Measurements from ENCODE around the gene PGS1.
A peak's percentile ranks its signal among the peaks of the same experiment; 100 is the strongest.

Gene PGS1

DNA sequence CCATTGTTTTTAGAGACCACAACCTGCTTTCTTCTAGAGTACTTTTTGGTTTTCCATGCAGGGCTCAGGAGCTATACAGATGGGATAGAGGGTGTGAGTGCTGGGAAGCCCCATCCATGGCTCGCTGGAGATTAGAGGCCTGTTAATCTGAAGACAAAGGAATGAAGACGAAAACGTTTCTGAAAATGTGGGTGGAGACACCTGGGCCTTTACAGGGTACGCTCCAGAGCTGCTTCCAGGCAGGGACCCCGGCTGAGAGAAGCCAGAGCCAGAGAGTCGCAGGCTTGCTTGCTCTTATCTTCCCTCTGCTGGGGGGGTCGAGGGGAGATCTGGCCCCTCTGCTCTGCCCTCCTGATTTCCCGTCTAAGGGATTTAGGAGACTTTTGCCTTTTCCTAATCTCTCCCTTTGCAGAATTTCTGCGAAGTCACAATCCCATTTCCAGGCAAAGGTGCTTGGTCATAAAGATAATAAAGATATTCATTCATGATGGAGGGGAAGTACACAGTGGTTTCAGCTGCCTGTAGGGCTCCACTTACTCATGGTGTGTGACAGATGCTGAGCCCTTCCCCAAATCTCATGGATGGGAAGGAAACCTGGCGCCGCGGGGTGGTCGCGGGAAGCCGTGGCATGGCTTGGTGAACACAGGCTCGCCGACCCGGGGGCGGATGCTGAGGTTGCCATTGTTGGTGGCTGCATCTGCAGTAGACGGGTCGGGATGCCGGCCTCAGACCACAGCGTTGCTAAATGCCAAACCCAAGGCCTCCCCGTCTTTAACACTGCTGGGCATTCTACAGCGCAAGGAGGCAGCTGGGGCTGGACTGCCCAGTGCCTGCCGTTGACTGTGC is 13.8 kb upstream of the PGS1 start:
- no peak for DNase-seq (ENCODE audit: low read depth)

DNA sequence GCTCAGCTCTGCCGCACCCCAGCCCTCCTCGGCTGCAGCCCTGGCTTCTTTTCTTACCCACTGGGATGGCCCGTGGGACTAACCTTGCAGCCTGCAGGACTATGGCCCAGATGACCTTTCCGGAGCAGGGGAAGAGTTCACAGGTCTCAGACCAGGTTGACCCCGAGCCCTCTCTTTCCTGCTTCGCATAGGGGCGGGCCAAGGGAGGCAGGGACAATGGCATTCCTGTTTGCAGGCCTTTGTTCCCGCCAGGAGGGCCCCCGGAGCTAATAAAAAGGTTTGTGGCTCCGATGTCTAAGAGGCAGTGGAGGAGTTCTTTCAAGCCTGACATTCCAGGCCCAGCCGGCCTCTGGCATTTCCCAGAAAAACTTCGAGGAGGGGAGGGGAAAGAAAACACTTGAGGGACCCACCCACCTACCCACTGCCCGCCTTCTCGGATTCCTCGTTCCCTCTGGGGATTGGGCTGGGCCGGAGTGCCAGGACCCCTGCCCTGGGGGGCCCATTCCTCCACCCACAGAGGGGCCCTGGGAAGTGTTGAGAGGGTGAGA is 12.8 kb upstream of the PGS1 start:
- DNase-seq (ENCODE audit: low read depth): no peak

DNA sequence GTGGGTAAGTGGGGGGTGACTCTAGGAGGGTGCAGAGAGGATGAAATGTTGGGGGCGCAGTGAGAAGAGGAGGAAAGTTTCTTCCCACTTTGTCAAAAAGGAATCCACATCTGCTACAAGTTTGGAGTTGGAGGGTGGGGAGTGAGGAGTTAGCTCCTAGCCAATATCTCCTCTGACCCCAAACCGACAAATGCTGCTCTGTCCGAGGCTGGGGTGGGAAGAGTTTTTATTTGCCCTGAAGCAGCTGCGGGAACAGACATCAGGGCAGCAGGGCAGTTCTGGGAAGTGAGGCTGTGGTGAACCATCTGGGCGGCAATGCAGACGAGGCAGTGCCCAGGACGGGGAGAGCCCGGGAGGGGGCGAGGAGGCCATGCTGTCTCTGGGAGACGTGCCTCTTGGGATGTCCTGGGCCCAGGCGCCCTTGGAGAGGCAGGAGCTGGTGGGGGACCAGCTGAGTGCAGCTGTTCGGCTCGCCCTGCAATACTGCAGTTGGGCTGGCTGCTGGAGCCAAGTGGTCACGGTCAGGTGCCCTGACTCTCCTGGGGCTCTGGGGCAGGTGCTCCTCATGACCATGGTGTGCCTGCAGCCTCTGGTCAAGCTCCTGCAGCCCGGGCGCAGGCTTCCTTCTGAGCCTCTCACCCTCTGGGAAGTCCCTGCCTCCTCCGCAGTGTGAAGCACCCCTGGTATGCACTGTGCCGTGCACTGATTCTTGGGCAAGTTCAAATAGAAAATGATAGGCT is 12.2 kb upstream of the PGS1 start:
- no peak for DNase-seq (ENCODE audit: low read depth)

DNA sequence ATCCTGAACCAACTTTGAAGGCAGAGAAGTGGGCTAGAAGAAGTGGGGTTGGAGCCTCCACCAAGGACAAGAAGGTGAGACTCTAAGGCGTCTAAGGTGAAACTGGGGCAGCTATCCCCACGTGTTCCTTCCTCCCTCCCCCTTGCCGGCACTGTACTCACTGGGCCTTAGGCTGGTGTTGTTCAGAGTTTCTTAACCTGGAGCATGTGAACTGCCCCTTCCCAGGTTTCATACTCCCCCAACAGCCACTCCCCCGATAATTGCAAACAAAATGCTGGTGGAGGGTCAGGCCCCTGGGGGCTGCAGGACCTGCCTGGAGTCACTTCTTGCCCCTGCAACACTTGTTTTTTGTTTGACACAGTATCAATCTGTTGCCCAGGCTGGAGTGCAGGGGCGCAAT is 11.3 kb upstream of the PGS1 start:
- no peak for DNase-seq (ENCODE audit: low read depth)

- DNase-seq (ENCODE audit: low read depth): no peak
Observed at GRCh38 chr17:78368348-78368747, 10.1 kb upstream of the PGS1 start.

GRCh38 chr17:78368854-78369495 is 9.5 kb upstream of the PGS1 start:
- no peak for DNase-seq (ENCODE audit: low read depth)

DNA sequence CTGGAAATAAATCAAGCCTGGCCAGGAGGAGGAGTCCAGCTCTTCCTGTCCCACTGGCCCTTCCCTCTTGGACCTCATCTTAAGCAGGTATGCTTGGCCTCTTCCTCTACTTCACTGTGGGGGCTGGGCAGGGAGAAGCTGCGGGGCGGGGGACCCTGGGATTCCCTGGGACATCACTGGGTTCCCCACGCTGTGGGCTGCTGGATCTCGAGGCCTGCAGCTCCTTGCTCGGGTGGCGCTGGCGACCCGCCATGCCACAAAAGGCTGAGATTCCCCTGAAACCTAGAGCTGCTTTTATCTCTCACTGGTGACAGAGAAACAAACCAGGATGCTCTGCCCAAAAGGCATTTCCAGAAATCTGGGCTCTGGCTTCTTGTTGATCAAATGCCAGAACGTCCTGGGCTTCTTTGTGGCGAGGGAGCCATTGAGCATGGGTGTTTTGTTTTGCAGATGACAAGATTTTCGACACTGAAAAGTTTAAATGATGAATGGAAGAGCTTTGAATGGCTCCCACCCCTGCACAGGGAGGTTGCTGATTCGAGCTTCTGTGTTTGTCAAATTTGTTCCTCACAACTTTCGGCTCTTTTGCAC is 8.6 kb upstream of the PGS1 start:
- no peak for DNase-seq (ENCODE audit: low read depth)

DNA sequence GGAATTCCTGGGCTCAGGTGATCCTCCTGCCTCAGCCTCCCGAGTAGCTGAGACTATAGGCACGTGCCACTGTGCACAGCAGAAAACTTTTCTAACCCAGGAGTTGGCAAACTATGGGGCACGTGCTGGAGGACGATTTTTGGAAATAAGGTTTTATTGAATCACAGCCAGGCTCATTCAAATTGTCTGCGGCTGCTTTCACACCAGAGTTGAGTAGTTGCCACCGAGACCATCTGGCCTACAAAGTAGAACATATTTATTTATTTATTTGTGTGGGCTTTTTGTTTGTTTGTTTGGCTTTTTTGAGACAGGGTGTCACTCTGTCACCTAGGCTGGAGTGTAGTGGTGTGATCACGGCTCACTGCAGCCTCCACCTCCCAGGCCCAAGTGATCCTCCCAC is 7.4 kb upstream of the PGS1 start:
- DNase-seq (ENCODE audit: low read depth): no peak

DNA sequence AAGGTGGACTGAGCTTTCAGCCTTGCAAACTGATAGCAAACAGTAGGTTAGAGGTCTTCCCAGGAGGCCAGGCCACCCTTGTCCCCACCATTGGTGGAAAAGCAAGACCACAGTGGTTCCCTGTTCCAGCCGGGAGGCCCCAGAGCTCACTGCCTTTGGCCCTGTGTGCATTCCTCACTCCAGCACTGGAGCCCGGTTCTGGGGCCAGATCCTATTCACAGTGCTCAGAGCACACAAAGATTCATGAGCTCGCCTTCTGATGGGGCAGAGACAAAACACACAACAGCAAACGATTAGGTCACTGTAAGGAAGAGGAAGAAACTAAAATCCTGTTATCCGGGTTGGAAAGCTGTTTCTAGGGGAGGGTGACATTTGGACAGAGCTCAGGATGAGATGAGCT is 5.6 kb upstream of the PGS1 start:
- no peak for DNase-seq (ENCODE audit: low read depth)

DNA sequence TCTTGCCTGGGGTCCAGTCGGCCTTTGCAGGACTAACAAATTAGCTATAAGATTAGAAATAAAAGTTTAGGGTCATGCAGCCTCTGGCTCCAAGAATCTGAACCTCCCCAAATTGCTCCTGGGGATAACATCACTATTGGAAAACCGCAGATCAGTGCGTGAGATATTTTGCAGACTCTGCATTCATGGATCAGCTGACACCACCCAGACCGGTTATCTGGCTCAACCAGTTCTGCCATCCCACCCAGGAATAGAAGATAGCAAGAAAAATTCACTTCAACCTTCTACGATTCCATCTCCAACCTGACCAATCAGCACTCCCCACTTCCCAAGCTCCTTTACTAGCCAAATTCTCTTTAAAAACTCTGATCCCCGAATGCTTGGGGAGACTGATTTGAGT is 4.3 kb upstream of the PGS1 start:
- DNase-seq (ENCODE audit: low read depth): no peak

DNA sequence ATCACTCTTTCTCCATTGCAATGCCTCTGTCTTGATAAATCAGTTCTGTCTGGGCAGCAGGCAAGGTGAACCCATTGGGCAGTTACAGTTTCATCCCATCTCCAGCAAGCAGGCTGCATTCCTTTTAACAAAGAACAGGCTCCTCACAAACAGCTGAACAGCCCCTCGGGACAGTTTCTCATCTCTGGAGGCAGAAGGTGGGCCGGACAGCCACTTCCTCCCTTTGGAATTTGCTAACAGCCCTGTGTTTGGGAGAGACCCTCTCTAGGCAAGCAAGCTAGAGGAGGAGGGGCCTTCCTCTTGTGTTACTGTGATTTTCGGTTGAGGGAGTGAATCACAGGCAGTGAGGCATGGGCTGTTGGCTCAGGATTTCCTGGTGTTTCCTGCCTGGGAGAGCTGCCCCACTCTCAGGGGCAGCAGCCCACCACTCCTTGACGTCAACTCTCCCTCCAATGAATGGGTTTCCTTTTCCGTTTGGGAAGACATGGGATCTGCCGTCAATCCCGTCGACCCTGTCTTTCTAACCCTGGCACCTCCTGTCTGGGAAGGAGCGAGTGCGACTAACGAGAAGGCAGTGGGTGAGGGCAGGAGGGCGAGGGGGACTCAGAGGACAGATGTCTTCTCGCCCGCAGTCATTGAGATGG is 3.7 kb upstream of the PGS1 start:
- DNase-seq (ENCODE audit: low read depth): peak; percentile 84

DNA sequence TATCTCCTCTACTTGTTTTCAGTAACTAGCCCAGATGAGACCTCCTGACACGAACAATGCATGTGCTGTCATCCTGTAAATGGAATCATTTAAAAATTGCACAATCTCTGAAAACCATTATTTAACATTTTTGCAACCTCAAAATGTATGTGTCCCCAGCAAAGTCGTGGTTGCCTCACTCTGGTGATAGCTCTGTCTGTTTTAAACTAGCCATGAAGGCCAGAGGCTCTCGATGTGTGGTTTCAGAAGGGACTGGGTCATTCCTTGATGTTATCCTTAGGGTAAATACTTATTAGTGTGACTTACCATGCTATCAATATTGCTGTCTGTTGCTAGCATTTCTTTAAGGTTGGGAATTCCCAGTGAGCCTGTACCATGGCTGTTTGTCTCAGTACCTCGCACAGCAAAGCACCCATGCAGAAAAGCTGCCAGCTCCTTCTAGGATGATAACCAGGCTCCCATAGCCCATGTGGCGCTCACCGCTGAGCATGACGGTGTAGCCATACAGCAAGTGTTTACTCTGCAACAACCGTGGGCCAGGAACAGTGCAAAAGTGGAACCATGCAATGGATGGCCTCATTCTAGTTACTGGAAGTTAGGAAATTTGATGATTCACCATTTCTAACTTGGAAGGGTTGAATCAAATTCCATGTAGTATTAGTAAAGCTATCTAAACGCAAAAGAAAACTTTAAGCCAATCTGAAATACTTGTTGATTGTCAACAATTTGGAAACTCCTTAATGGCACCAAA is 2.9 kb upstream of the PGS1 start:
- DNase-seq (ENCODE audit: low read depth): peak; percentile 97

DNA sequence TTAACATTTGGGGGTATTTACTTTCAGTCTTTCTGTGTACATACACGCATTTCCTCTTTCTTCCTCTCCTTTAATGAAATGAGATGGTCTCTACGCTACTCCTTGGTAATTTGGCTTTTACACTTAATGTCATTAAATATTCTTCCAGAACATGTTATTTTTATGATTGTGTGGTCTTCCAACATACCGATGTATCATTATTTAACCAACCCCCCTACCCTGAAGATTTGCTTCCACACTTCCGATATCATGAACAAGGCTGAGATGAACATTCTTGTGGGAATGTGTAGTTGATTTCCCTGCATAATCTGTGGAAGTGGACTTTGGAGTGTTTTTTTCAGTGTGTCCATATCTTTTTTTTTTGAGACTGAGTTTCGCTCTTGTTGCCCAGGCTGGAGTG is 2.3 kb upstream of the PGS1 start:
- no peak for DNase-seq (ENCODE audit: low read depth)

GRCh38 chr17:78377858-78378224 is 608 bp upstream of the PGS1 start:
- DNase-seq (ENCODE audit: low read depth): no peak

DNA sequence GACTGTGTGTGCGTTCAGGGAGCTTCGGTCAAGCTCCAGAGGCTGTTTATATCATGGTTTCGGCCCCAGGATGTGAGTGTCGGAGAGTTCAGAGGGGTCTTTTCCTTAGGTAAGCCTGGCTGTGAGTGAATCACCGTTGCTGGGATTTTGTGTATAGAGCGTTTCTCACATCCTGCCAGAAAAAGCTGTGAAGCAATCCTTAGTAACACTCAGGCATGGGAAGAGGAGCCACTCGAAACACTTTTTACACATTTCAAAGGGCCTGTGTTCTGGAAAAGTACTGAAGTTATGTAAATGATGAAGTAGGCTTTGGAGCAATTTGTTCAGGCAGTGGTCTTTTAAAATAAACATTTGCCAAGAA is 662 bp downstream of the PGS1 start:
- DNase-seq (ENCODE audit: low read depth): peak; percentile 97

- DNase-seq (ENCODE audit: low read depth): no peak
Observed at GRCh38 chr17:78380370-78380769, 1.9 kb downstream of the PGS1 start.

GRCh38 chr17:78381601-78382232 is 3.3 kb downstream of the PGS1 start:
- no peak for DNase-seq (ENCODE audit: low read depth)

DNA sequence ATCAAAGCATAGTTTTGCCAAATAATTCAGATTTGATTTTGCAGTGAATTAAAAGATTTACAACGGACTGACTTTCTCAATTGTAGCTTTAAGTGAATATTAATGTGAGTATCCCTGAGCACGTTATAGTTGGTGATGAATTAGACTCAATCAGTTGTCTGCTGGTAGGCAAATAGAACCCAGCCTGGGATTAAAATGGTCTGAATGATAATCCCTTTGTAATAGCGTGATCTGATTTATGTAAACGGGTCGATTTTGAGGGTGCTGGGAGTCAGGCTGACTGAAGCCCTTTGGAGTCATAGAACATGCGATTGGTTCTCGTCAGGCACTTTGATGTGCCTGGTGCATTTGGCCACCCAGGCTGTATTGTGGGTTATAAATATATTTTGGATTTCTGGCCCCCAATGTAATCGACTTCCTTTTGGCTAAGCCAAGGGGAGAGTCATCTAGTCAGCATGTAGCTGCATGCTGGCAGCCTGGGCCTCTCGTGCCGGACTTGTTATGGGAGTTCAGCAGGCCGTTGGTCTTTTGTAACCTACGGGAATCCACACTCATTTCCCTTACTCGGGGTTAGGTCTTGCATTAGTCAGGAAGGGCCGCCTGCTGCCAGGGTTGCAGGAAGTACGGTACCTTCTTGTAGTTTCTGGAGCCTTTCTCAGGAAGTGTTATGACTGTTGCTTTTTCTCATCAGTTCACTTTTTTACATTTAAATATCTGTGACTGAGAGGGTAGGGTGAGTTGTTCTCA is 5.4 kb downstream of the PGS1 start:
- peak; percentile 100 for DNase-seq (ENCODE audit: low read depth)

- no peak for DNase-seq (ENCODE audit: low read depth)
Observed at GRCh38 chr17:78384479-78385175, 6.2 kb downstream of the PGS1 start.
